Lower leg skin (tissue), 3 donors: ENCODE measurements around the gene SRRM4.

Experiments
- POLR2A ChIP-seq, 2 donors: fragments of 450-650 bp; IDR thresholded peaks; one replicate each; pipeline ENCODE4 v1.6.1; 2016 to 2017; ENCODE audit warnings: antibody characterized with exemption in 2 of 2, mild to moderate bottlenecking in 1 of 2, moderate library complexity in 1 of 2
- TF ChIP-seq, protein P1 (sequence below), 3 donors: fragments of 450-650 bp; IDR thresholded peaks; one replicate each; pipeline ENCODE4 v1.5.1; 2016; ENCODE audit warnings: antibody characterized with exemption in 3 of 3, mild to moderate bottlenecking in 3 of 3, moderate library complexity in 2 of 3

DNA sequence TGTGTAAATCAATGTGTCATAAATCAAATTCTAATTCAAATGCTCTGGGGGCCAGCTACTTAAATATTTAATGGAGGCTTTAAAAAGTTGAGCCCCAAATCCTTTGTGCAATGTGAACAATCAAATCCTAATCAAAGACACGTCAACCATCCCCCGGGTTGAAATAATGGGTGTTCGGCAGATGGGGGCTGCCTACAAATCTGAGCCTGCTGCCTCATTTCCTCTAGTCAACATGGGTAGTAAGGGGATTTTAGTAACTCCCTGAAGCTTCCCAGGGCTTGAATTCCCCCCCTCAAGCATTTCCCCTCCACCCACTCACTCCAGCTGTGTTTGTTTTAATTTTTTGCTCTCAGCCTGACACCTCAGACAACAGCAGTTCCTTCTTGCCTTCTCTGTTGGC is 37.8 kb downstream of the SRRM4 start:
- no peak for TF ChIP-seq POLR2A (IDR thresholded peaks at IDR 0.05)
- TF ChIP-seq, protein P1, sequence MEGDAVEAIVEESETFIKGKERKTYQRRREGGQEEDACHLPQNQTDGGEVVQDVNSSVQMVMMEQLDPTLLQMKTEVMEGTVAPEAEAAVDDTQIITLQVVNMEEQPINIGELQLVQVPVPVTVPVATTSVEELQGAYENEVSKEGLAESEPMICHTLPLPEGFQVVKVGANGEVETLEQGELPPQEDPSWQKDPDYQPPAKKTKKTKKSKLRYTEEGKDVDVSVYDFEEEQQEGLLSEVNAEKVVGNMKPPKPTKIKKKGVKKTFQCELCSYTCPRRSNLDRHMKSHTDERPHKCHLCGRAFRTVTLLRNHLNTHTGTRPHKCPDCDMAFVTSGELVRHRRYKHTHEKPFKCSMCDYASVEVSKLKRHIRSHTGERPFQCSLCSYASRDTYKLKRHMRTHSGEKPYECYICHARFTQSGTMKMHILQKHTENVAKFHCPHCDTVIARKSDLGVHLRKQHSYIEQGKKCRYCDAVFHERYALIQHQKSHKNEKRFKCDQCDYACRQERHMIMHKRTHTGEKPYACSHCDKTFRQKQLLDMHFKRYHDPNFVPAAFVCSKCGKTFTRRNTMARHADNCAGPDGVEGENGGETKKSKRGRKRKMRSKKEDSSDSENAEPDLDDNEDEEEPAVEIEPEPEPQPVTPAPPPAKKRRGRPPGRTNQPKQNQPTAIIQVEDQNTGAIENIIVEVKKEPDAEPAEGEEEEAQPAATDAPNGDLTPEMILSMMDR (IDR thresholded peaks at IDR 0.05): no peak
